Measurements from ENCODE around the gene DNHD1.
"Not testable (repeated sequence)": the region's sequence is repeated elsewhere in the genome, so short reads cannot be mapped to it uniquely, and the experiment has no call there.

DNHD1 gene

DNA sequence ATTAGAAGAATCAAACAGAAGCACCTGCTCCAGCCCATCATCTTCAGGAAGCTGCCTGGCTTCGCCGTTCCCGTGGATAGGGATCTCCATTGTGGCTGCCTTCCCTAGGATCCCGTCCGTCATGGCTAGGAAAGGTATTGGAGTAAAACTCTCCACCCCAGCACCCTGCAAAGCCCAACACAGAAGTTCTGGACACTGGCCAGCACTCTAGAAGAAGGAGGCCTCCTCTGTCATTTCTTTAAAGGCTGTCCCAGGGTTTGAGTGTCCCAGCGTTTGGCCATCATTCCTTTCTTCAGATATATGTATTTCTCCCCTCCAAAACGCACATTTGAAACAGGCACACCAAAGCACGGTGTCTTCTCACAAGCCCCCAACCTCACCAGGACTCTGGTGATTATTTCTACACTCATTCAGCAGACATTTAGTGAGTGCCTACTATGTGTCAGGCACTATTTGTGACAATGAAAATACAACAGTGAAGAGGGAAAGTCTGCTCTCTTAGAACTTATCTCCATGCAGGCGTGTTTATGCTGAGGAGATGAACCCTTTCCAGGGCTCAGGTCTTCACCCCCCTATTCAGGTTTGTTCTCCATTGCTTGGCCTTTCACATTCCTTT lies 16.7 kb upstream of the DNHD1 start:
- no peak for DNase-seq

DNA sequence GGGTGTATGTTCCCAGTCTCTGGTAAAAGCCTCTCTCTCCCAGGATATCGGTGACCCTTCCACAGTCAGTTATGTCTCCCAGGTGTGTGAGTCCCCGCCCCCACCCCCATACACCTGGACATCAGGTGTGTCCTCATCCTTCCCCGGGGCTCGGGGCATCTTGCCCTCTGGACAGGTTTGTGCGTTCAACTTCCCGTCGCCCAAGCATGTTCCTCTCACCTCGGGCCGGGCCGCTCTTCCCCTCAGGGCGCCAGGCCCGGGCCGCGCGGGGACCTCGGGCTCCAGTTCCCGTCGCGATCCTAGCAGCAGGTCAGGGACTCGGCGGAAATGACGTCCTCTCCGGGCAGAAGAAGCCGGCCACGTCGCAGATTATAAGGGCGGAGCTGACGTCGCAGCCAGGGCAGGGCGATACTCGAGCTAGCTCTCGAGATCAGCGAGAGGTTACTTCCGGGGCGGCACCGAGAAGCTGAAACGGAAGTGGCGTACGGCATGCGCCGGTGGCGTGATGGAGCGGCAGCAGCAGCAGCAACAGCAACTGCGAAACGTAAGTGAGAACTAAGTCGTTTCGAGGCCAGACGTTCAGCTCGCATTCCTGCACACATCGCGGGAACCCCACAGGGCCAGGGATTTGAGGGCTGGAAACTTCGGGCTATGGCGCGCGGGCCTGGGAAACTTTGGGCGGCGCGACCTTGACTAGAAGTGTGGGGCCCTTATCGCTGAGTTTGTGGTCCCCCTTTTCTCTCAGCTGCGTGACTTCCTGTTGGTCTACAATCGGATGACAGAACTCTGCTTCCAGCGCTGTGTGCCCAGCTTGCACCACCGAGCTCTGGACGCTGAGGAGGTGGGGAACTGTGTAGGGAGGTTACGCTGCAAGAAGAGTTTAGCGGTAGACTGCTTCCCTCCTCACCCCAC lies 15.8 kb upstream of the DNHD1 start, which contains the start of the genes ARFIP2 and TIMM10B:
ARFIP2 (minus strand) TSS at position 320 of the 912 bp plus-strand sequence. CDS start 910 bp downstream, outside the sequence.
TIMM10B (plus strand) TSS at position 490 of the 912 bp plus-strand sequence; CDS start at position 506, 16 bp downstream.
- DNase-seq, result peak; percentile 98

DNA sequence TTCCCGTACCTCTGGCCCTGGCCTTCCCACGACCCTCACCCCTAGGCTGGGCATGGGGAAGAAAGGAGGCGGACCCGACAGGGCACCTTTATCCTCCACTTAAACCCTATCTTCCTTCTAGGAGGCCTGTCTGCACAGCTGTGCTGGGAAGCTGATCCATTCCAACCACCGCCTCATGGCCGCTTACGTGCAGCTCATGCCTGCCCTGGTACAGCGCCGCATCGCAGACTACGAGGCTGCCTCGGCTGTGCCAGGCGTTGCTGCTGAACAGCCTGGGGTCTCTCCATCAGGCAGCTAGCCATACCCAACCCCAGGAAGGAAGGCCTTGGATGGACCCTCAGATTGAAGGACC lies 15.2 kb upstream of the DNHD1 start:
- no peak for DNase-seq

DNA sequence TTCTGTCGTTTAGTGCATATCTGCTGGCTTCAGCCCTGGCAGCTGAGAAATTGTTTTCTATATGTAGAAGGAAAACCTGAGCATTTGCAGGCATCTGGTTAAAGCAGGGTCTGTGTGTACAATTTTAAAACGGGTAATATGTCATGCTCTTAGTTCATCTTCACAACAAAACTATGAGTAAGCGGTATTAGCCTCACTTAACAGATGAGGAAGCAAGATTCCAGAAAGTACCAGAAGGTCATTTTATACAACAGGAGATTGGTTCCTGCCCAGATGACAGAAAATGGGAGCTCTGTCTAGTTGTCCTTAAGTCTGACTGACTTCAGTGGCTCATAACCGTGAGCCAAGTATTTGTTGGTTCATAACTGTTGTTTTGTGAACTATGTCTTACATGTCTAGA lies 14.6 kb upstream of the DNHD1 start:
- no peak for DNase-seq

DNA sequence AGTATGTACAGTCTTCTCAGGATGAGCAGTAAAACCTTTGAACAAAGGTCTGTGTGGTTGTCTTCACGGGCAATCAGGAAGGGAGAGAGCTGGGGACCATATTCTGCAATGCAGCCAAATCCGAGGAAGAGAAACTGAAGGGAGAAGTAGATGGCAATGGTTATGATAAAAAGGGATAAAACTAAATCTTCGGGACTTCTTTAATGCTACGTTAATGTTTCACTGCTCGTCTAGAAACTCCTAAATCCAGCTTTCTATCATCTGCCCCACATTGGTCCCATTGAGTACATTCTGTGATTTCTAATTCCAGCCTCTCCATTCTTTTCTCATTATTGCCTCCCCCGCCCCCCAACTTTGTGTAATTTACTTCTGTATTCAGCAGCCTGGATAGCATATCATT lies 14.1 kb upstream of the DNHD1 start:
- DNase-seq, result no peak

DNA sequence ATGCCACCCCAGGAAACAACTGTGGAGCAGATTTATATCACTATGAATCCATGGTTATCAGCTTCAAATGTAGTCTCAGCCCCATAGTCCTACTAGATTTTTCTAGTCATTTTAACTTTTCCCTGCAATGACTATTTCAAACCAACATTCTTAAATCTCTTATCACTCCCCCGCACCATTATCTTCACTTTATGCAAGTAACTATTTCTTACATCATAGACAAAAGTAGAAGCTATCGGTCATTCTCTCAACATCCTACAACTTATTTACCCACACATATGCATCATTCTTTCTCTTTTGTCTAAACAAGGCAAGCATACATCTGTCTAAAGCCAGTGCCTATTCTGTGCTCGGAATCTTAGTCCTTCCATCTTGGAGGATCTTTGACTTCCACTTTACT lies 11.4 kb upstream of the DNHD1 start:
- DNase-seq, result no peak

DNA sequence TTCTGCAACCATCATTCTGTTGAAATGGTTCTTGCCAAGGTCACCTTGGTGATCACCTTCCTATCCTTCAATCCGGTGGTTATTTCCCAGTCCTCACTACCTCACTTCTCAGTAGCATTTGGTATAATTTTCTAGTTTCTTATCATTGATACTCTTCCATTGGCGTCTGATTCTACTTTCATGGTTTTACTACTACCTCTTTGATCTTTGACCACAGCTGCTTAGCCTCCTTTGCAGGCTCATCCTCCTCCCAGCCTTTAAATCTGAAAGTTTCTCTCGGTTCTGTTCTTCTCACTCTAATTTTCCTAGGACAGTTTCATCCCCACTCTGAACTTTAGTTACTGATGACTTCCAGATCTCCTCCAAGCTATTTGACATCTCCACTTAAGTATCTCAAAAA lies 10.8 kb upstream of the DNHD1 start:
- DNase-seq, result peak; percentile 18

DNA sequence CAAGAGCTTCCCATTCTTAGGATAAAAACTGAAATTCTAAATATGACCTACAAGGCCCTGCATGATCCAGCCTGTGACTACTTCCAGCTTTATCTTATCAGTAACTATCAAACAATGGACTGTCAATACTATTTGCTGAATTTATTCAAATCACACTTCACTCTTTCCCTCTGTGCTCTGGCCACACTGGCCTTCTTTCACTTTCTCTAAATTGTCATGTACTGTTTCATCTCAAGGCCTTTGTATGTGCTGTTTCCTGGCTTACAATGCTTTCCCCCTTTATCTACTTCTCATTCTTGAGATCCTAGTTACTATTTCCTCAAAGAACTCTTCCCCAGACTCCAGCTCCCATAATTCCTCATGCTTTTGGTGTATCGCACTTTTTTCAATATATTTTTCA lies 10.1 kb upstream of the DNHD1 start:
- DNase-seq, result no peak

DNA sequence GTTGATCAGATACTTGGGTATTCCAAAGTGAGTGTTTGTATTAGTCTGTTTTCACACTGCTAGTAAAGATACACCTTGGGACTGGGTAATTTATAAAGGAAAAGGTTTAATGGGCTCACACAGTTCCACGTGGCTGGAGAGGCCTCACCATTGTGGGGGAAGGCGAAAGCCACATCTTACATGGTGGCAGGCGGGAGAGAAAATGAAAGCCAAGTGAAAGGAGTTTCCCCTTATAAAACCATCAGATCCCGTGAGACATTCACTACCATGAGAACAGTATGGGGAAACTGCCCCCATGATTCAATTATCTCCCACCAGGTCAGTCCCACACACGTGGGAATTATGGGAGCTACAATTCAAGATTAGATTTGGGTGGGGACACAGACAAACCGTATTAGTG lies 8.7 kb upstream of the DNHD1 start:
- DNase-seq, result no peak

DNA sequence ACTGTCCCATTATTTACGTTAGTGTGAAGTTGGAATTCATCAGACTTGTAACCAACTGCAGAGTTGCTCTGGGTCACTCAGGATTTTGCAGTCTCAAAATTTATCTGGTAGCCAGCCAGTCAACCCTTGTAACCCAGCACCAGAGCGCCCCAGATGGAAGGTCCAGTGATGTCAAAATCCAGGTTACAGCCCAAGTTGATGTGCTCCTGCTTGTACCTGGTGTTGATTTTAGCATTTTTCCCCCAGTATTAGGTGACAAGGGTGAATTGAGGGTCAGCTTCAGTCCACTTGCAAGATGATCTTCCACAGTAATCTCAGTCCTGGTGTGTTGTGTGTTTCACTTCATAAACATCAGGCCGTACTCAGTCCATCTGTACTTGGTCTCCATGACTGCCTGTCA lies 8.3 kb upstream of the DNHD1 start:
- no peak for DNase-seq

DNA sequence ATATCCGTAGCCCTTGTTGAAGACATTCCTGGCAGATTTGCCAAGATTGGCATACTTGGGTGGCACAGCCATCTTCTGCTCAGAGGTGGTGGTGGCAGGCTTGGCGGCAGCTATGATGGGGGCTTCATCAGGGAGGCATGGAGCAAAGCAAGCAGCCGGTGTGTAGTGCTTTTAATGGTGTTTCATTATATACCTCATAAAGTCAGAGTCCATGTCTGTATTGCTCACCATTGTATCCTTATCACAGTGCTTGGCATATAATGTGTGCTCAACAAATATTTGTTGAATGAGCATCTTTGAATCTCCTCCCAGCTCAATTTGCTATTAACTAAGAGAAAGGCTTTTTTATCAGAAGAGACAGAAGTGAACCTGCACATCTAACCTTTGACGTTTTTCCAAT lies 7.8 kb upstream of the DNHD1 start:
- DNase-seq, result no peak

DNA sequence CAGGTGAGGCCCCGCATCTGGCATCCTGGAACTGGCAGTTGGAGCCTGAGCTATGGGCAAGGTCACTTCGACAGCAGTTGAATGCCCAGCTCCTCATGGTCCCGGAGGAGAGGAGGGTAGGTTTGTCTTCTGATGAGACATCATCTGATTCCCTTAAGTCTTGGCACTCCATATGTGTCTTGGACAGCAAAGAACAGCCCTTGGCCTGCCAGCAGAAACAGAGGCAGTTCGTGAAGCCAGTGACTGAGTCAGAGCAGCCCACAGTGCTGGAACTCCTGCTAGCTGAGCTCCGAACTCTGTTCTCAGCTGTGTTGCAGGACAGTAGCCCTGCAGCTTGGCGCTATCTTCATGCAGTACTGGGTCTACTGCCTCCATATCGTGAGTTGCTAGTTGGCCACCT lies 1.0 kb downstream of the DNHD1 start:
- DNase-seq, result no peak

DNA sequence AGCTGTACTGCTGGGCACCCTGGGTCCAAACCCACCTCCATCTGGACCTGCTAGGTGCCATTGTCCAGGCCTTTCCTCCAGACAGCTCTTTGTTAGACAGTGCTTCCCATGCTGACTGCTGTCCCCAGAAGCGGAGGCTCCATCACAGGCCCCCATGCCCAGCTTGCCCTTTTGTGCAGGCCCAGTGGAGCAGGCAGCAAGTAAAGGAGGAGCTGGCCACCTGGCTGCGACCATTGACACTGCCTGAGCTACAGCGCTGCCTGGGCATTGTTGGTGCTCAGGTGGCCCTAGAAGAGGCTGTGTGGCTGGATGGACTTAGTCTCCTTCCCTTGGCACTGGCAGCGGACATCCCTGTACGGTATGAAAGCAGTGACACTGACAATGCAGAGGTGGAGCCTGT lies 1.5 kb downstream of the DNHD1 start:
- DNase-seq, result no peak

DNA sequence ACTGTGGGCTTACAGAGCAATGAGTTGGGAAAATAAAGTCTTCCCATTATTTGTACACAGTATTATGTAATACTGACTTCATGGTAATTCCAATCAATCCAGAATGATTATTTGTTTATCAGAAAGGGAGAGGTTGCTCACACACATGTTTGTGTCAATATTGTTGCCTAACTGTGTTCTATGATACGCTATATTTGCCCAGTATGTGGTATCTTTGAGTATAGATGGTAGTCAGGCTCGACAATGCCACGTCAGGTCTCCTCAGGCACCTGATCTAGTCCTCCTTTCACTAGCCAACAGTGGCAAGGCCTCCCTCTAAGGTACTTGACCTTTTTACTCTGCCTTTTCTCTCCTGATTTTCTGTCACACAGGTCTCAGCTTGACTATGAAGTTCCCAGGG lies 5.3 kb downstream of the DNHD1 start:
- no peak for DNase-seq

DNA sequence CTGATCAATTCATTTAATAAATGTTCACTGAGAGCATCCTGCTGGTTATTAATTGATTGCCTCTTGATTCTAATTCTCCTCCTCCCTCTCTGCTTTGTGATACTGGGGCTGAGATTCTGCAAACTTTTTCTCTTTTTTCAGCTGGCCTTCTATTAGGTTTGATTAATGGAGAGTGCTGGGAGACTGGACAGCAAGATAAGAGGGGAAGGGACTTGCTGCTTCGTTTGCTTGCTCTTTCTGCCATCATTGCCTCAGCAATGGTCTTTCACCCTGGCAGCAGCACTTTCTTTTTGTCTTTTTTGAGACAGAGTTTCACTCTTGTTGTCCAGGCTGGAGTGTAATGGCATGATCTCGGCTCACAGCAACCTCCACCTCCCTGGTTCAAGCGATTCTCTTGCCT lies 7.1 kb downstream of the DNHD1 start:
- DNase-seq, result no peak

DNA sequence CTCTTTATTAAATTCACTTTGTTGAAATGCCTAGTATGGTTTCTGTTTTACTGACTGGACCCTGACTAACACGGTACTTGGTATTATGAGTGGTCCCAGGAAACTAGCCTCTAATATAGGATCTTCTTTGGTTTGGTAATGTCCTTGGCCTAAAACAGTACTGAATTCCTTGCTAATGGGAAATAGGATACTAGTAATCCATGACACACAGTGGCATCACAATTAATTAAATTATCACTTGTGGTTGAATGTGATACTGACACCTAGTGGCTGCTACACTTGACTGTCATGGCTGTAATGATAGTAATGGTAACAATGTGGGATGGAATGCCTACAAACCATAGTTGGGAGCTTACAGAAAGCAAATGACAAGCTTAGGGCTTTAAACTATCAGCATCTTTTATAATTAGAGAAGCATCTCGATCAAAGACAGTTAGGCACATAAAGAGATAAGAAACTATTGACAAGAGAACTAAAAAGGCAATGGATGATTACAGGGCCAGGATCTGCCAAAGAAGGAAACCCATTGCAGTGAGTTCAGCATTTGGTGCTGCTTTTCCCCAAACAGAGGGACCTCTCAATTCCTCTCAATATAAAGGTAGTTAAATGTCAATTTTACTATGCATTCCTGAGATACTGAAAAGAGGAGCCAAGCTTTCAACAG lies 8.6 kb downstream of the DNHD1 start:
- peak; percentile 30 for DNase-seq

DNA sequence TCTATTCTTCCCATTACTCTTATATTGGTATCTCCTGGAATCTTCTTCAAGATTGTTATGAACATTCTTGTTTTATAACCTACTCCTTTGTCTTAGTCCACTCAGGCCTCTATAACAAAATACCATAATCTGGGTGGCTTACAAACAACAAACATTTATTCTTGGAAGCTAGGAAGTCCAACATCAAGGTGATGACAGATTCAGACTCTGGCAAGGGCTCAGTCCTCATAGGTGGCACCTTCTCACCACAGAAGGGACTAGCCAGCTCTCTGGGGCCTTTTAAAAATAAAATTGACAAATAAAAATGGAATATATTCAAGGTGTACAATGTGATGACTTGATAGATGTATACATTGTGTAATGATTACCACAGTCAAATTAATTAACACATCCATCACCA lies 19.8 kb downstream of the DNHD1 start:
- no peak for DNase-seq

DNA sequence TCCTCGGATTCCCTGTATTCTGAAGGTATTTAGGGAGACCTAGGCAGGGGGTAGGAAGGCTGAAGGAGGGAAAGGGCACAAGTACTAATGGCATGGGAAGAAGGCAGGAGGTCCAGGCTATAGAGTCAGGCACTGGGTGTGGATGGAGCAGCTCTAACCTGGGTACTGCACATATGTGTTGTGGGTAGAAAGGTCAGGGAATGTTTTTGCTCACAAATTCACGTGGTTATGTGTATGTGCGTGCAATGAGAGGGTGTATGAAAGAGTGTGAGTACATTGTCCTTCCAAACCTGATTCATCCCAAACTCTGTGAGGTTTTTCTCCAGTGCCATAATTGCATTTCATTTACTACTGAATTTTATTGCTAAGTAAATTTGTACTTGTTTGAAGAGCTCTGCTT lies 23.2 kb downstream of the DNHD1 start:
- no peak for DNase-seq

DNA sequence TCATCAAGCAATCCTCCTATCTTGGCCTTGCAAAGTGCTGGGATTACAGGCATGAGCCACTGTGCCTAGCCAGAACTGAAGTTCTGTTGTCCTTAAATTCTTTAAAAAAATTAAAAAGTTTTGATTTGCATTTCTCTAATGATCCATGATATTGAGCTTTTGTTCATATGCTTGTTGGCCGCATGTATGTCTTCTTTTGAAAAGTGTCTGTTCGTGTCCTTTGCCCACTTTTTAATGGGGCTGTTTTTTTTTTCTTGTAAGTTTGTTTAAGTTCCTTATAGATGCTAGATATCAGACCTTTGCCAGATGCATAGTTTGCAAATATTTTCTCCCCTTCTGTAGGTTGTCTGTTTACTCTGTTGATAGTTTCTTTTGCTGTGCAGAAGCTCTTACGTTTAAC lies 24.9 kb downstream of the DNHD1 start:
- DNase-seq, result not testable (repeated sequence)

DNA sequence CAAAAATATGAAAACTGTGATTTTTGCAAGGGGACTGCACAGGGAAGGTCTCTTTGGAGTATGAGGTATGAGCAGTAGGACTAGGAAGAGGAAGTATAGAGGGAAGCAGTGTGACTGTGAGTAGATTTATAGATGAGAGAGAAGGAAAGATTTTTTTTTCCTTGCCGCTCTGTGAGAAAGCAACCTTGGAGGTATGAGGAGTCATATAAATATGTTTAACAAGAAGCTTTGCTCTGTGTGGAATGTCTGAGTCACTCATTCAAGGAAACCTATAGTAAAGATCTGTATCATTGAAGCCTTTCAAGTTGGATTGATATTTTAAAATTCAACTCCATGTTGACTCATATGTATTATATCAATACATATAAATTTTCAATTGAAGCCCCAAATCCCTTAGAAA lies 26.2 kb downstream of the DNHD1 start:
- peak; percentile 13 for DNase-seq

DNA sequence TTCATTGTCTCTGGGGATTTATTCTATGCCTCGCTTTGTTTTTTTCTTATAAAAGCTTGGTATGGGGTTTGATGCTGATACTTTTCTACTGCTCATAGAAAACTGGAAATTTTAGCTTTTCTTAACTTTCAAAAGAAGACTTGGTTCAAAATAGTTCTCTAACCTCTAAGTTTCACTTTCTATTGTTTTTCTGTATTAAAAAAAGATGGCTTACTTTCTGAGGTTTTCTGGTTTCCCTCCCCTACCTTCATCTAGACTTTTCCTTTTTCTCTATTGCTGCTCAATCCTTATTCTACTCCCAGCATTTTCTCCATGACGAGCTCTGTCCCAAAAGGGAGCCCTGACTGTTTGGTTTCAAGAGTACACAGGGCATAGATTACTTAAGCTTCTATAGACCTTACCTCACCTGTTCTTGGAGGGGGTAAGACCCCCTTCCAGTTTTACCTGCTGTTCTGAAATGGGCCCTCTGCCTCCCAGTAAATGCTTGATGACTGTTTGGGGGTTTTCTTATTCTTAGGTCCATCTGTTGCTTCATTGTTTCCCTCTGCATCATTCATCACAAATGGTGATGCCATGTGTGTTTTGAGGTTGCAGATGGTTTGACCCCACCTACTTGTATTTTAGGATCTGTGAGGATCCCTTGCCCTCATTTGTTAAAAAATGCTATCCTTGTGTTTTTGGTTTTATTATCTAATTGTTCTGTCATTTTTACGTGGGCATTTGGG lies 29.5 kb downstream of the DNHD1 start:
- no peak for DNase-seq

DNA sequence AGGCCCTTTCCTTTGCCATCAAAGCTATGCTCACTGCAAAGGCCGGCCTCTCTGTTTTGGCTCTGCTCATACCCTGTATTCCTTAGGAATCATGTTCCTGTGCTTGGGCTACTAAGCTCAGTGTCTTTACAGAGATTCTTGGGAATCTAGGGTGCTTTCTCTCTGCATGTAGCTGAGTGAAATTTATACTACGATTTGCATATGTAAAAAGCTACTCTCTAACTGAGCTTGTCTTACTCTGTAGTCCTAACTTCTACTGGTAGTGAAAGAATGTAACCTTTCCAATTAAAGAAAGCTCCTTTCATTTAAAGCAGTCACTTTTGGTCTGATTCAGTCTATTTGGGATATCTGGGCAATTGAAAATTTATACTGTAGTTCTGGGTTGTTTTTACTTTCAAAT lies 32.2 kb downstream of the DNHD1 start:
- no peak for DNase-seq

DNA sequence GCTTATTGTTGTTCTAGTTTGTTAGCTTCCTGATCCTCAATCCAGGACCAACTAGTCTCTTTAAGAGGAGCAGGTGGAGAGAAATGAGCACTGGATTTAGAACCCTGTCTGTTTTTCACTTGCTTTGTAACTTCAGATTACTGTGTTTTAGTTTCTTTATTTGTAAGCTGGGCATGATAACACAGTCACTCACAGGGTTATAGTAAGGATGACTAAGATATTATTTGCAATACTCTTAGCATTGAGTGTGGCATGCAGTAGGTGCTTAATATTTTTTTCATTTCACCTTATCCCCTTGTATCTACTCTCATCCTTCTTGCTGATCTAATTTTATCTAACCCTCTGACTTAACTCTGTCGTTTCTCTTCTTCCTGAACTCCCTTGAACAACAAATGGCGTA lies 33.8 kb downstream of the DNHD1 start:
- DNase-seq, result no peak
